Activated T-helper 17 cell treated with anti-CD3 and anti-CD28 coated beads, Interleukin-2, amount 50 U/mL, for 72 hours (primary cell): ENCODE measurements around the gene DIRAS3. TPM values are rescaled to one million over a fixed set of nuclear protein-coding genes. Genes with fewer than 3 reads are reported as not detected.

Experiments
- ATAC-seq: fragments of 150-1000 bp; cut with Tn5 transposase; replicated peaks from 2 replicates; pipeline ENCODE4 v1.10.0; 2021; ENCODE audit warnings: mild to moderate bottlenecking, moderate library complexity
- H3K27ac Mint-ChIP-seq: one replicate; pipeline ENCODE4 v1.8.0; 2022; ENCODE audit warnings: mixed read lengths
- H3K27me3 Mint-ChIP-seq: one replicate; pipeline ENCODE4 v1.8.0; 2022; ENCODE audit warnings: mixed read lengths
- H3K36me3 Mint-ChIP-seq: one replicate; pipeline ENCODE4 v1.8.0; 2022; ENCODE audit warnings: low read depth, mild to moderate bottlenecking, mixed read lengths
- H3K4me1 Mint-ChIP-seq: one replicate; pipeline ENCODE4 v1.8.0; 2022; ENCODE audit warnings: mixed read lengths
- H3K4me3 Mint-ChIP-seq: one replicate; pipeline ENCODE4 v1.8.0; 2022; ENCODE audit warnings: mild to moderate bottlenecking, mixed read lengths
- H3K9me3 Mint-ChIP-seq: one replicate; pipeline ENCODE4 v1.8.0; 2022; ENCODE audit warnings: mixed read lengths
- total RNA-seq, 2 donors: library from RNA; stranded (reverse); gene quantifications; one replicate each; pipeline ENCODE4 v1.2.3, GENCODE V29; 2022

Gene DIRAS3
- total RNA-seq, 2 donors from 2014 or later: not detected

DNA sequence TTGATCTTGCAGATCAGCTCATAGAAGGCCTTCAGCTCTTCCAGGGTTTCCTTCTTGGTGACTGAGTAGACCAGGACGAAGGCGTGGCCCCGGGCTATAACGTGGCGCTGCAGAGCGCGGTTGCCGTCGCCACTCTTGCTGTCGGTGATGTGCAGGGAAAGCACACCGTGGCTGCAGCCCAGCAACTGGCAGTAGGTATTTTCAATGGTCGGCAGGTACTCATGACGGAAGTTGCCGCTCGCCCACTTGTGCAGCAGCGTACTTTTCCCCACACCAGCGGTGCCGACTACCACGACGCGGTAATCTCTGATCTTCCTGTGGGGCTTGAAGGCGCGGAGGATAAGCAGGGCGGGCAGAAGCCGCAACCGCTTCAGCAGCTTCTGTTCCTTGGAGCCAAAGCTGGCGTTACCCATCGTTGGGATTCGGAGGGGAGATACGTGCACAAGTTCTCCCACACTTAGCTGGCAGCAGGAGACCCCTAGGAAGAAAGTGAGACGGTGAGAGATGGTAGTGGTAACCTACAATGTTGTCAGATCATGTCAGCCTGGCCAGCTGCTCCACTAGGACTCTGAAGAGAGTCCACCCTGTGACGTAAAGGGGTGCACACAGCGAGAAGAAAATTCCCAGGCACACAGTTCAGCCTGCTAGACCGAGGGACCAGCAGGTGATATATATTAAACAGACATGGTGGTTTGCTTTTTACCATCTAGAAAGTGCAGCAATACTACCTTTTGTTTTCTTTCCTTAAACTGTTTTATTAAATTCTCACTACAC lies 3.4 kb downstream of the DIRAS3 start:
- Mint-ChIP-seq H3K27me3 (peaks cover 13% of the 10 kb centered on the region), H3K4me1 (no peaks in the 10 kb centered on the region), H3K27ac (no peak overlapping the region), H3K36me3 (no peaks in the 10 kb centered on the region), H3K4me3 (no peak overlapping the region), H3K9me3 (peaks cover 3% of the 10 kb centered on the region)
- peak; percentile 23 for ATAC-seq

DNA sequence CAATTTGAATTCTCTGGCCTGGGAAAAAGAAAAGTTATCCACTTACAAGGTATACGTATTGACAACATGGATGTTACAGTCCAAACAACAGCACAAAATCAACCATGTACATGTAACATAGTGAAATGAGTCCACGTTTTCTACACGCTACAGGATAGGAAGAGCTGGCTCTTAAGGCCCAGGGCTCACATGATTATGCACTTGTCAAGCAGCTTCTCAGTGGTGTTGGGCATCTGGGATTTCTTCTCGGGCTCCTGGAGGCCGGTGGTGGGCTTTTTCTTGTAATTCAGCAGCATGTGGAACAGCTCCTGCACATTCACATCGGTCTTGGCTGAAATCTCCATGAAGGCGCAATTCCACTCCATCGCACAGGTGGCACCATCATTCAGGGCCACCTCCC lies 4.0 kb downstream of the DIRAS3 start:
- no peak for ATAC-seq
- H3K27ac Mint-ChIP-seq: no peak overlapping the region
- no peaks in the 10 kb centered on the region for H3K36me3 Mint-ChIP-seq
- H3K4me3 Mint-ChIP-seq: no peak overlapping the region
- peaks cover 3% of the 10 kb centered on the region for H3K9me3 Mint-ChIP-seq
- no peaks in the 10 kb centered on the region for H3K4me1 Mint-ChIP-seq
- peaks cover 13% of the 10 kb centered on the region for H3K27me3 Mint-ChIP-seq

DNA sequence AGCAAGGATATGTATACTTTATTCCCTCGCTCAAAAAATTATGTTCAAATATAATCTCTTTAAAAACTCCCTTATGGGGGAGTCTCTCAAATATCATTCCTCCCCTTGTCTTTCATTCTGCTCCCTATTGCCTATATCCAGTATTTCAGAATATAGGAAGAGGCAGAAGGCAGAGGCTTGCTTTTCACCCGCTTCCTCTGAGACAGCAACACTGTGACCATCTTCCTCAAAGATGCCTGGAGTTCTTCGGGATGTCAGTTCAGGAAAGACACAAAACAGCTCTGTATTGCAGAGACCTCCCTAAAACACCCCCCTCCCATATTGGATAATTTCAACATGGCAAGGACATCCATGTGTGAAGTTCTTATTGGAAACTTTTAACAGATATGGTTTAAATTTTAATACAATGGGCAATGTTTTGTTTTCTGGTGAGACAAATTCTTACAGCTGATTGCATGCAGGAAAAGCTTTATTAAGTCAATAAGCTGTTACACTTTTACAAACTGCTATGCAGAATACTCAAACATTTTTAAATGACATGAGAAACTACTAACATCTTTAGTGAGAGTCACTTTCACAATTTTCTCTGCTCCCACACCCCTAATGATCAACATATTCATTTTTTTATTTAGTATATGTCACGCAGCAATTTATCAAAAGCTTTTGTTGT lies 4.8 kb downstream of the DIRAS3 start:
- peaks cover 13% of the 10 kb centered on the region for H3K27me3 Mint-ChIP-seq
- no peak overlapping the region for H3K4me3 Mint-ChIP-seq
- no peak for ATAC-seq
- no peaks in the 10 kb centered on the region for H3K36me3 Mint-ChIP-seq
- no peak overlapping the region for H3K27ac Mint-ChIP-seq
- no peaks in the 10 kb centered on the region for H3K4me1 Mint-ChIP-seq
- H3K9me3 Mint-ChIP-seq: peaks cover 6% of the 10 kb centered on the region

DNA sequence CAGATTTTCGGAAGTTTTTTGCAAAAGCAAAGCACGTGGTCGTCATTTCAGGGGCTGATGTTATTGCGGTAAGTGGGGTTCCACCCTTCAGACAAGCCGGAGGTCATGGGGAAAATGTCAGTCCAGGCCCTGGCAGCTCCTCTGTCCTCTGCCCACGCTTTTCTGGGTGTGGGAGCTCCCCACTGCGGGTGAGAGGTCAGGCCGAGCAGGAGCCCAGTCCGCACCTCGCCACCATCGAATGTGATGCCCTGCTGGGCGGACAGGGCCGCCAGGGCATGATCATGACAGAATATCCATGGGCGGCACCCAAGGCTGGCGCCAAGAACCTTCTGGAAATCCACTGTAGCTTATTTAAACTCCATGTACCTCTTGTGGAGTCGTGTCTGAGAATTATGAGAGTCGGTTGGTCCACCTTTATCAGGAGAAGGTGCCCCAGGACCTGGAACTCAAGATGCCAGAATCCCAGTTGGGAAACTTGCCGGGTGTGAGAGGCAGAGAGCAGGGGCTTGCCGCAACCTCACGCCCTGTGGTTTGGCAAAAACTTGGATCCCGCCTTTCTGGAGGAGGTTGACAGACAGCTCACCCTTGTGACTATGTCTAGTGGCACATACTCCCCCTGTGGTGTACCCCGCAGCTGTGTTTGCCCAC lies 6.9 kb downstream of the DIRAS3 start:
- peaks cover 11% of the 10 kb centered on the region for H3K9me3 Mint-ChIP-seq
- H3K36me3 Mint-ChIP-seq: no peaks in the 10 kb centered on the region
- peaks cover 10% of the 10 kb centered on the region for H3K27me3 Mint-ChIP-seq
- H3K4me1 Mint-ChIP-seq: no peaks in the 10 kb centered on the region
- ATAC-seq: no peak
- H3K27ac Mint-ChIP-seq: no peak overlapping the region
- no peak overlapping the region for H3K4me3 Mint-ChIP-seq

DNA sequence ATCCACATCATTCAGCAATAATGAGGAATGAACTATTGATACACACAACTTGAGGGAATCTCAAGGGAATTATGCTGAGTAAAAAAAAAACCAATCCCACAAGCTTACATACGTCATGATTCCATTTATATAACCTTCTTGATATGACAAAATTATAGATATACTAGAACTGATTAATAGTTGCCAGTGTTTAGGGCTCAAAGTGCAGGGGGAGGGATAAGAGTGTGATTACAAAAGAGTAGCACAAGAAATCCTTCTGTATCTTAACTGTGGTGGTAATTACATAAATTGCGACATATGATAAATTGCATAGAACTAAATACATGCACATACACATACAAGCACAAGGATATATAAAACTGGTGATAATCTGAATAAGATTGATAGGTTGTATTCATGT lies 13.5 kb downstream of the DIRAS3 start:
- peaks cover 13% of the 10 kb centered on the region for H3K9me3 Mint-ChIP-seq

DNA sequence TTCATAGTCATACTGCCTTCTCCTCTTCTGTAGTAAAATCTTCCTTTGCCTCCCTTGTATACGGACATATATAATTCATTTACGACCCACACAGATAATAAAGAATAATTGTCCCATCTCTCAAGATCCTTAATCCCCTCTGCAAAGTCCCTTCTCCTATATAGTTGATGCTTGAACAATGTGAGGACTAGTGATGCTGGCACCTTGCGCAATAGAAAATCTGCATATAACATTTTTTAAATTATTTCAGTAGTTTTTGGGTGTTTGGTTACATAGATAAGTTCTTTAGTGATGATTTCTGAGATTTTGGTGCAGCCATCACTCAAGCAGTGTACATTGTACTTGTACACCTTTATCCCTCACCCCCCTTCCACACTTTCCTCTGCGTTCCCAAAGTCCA lies 21.0 kb downstream of the DIRAS3 start:
- Mint-ChIP-seq H3K27me3 (peaks cover 6% of the 10 kb centered on the region), H3K36me3 (no peaks in the 10 kb centered on the region), H3K4me3 (no peak overlapping the region), H3K27ac (no peak overlapping the region), H3K9me3 (peaks cover 5% of the 10 kb centered on the region), H3K4me1 (no peaks in the 10 kb centered on the region)
- ATAC-seq: no peak

More for the DNA sequence above, 13.5 kb downstream of the DIRAS3 start:
- Mint-ChIP-seq H3K4me3 (no peak overlapping the region), H3K27me3 (no peaks in the 10 kb centered on the region), H3K36me3 (no peaks in the 10 kb centered on the region), H3K4me1 (no peaks in the 10 kb centered on the region), H3K27ac (no peak overlapping the region)
- ATAC-seq: no peak

GRCh38 chr1:68028566-68028965 lies 21.9 kb downstream of the DIRAS3 start:
- no peak for ATAC-seq
- Mint-ChIP-seq H3K36me3 (no peaks in the 10 kb centered on the region), H3K27me3 (peaks cover 6% of the 10 kb centered on the region), H3K9me3 (peaks cover 5% of the 10 kb centered on the region), H3K4me1 (no peaks in the 10 kb centered on the region), H3K27ac (no peak overlapping the region), H3K4me3 (no peak overlapping the region)

GRCh38 chr1:68024635-68025338 lies 25.6 kb downstream of the DIRAS3 start:
- Mint-ChIP-seq H3K27ac (no peak overlapping the region), H3K9me3 (no peaks in the 10 kb centered on the region), H3K36me3 (no peaks in the 10 kb centered on the region), H3K27me3 (peaks cover 3% of the 10 kb centered on the region), H3K4me1 (no peaks in the 10 kb centered on the region), H3K4me3 (no peak overlapping the region)
- no peak for ATAC-seq

GRCh38 chr1:68016381-68016780 lies 34.0 kb downstream of the DIRAS3 start:
- no peaks in the 10 kb centered on the region for H3K4me1 Mint-ChIP-seq
- H3K36me3 Mint-ChIP-seq: no peaks in the 10 kb centered on the region
- no peak overlapping the region for H3K4me3 Mint-ChIP-seq
- peaks cover 8% of the 10 kb centered on the region for H3K27me3 Mint-ChIP-seq
- ATAC-seq: no peak
- no peaks in the 10 kb centered on the region for H3K9me3 Mint-ChIP-seq
- H3K27ac Mint-ChIP-seq: no peak overlapping the region

DNA sequence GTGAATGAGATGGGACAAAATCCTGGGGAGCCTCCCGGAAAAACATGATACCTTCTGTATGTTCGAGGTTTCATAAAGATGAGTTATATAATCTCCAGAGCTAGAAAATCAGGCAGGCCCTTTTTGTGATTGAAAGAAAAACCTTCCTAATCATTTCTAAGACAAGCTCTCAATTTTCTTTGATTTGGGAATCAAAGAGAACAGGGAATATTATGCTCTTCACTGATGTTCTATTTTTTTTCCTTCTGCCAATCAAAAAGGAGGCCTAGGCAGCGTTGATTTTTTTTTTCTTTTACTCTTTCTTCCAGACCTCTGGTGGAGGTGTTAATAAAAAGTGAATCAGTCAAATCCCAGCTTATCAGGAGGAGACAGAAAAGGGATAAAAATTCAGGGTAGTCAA lies 34.5 kb downstream of the DIRAS3 start:
- ATAC-seq: no peak
- Mint-ChIP-seq H3K27me3 (peaks cover 8% of the 10 kb centered on the region), H3K36me3 (no peaks in the 10 kb centered on the region), H3K4me3 (no peak overlapping the region), H3K9me3 (no peaks in the 10 kb centered on the region), H3K4me1 (no peaks in the 10 kb centered on the region), H3K27ac (no peak overlapping the region)

- Mint-ChIP-seq H3K36me3 (no peaks in the 10 kb centered on the region), H3K9me3 (no peaks in the 10 kb centered on the region), H3K4me1 (no peaks in the 10 kb centered on the region), H3K27ac (no peak overlapping the region), H3K27me3 (peaks cover 8% of the 10 kb centered on the region), H3K4me3 (no peak overlapping the region)
- no peak for ATAC-seq
These were observed 35.1 kb downstream of the DIRAS3 start for GRCh38 chr1:68015369-68015768.

- H3K4me3 Mint-ChIP-seq: no peak overlapping the region
- no peaks in the 10 kb centered on the region for H3K9me3 Mint-ChIP-seq
These were observed 37.1 kb downstream of the DIRAS3 start for GRCh38 chr1:68013351-68013750.

DNA sequence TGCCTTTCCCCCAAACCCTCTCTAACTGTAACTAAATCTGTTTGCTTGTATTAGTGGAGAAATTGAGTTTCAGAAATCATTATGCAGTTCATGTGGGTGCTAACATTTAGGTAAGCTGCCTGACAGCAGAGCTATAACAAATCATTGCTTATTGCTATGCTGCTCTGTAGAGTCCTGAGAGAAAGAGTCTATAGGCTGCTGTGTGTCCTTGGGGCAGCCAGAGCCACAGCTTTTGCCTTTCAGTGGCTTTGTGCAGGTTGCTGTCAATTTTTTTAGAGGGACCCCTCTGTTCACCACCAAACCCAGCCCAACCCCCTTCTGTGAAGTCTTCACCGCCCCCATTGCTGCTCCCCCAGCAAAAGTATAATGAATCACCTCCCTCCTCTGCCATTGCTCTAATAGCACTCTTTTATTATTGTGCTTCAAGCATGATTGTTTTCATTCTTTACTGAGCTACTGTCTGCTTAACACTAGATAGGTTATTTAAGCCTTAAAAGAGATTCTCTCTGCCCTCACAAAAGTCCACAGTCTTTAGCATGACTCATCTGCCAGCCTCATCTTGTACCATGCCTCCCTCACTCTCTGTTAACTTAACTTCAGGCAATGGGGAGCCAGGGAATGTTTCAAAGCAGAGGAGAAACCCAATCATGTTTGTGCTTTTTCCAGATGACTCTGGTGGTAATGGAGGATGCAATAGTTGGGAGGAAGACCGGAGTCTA lies 38.6 kb downstream of the DIRAS3 start:
- H3K9me3 Mint-ChIP-seq: no peaks in the 10 kb centered on the region
- no peaks in the 10 kb centered on the region for H3K36me3 Mint-ChIP-seq
- H3K27ac Mint-ChIP-seq: no peak overlapping the region
- ATAC-seq: no peak
- H3K4me1 Mint-ChIP-seq: no peaks in the 10 kb centered on the region
- peaks cover 8% of the 10 kb centered on the region for H3K27me3 Mint-ChIP-seq
- no peak overlapping the region for H3K4me3 Mint-ChIP-seq

More at GRCh38 chr1:68013351-68013750, 37.1 kb downstream of the DIRAS3 start:
- peaks cover 8% of the 10 kb centered on the region for H3K27me3 Mint-ChIP-seq
- H3K4me1 Mint-ChIP-seq: no peaks in the 10 kb centered on the region
- no peaks in the 10 kb centered on the region for H3K36me3 Mint-ChIP-seq
- no peak for ATAC-seq
- H3K27ac Mint-ChIP-seq: no peak overlapping the region

- ATAC-seq: no peak
- H3K9me3 Mint-ChIP-seq: peaks cover 7% of the 10 kb centered on the region
- H3K4me1 Mint-ChIP-seq: no peaks in the 10 kb centered on the region
- no peak overlapping the region for H3K27ac Mint-ChIP-seq
- H3K4me3 Mint-ChIP-seq: no peak overlapping the region
- H3K36me3 Mint-ChIP-seq: no peaks in the 10 kb centered on the region
- peaks cover 8% of the 10 kb centered on the region for H3K27me3 Mint-ChIP-seq
These were observed 39.9 kb downstream of the DIRAS3 start for GRCh38 chr1:68010543-68010942.
